Measurements from ENCODE around the gene LDLRAD2. TPM values are rescaled to one million over a fixed set of nuclear protein-coding genes. Genes with fewer than 3 reads are reported as not detected.

The LDLRAD2 gene
- total and polyA plus RNA-seq, 9 of the 15 experiments (the other 6 are each of a cell fraction or from before 2014, with no cell fraction given): 0.45 to 0.48 TPM; not detected in 7

DNA sequence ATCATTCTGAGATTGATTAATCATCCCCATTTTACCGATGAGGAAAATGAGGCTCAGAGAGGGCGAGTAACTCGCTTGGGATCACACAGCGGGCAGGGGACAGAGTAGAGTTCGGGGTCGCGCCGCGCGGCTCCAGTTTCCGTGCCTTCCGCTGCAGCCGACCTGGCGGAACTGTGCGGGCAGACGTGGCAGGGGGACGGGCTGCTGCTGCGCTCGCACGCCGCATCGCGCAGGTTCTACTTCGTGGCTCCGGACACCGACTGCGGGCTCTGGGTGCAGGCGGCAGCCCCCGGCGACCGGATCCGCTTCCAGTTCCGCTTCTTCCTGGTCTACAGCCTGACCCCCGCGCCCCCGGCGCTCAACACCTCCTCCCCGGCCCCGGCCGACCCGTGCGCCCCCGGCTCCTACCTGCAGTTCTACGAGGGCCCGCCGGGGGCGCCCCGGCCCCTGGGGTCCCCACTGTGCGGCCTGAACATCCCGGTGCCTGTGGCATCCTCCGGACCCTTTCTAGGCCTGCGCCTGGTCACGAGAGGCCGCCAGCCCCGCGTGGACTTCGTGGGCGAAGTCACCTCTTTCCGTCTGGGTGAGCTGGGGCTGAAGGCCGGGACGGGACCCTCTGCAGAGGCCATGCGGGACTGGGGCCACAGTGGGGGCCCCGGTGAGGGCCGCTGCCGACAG is 2.3 kb downstream of the LDLRAD2 start (continued):
- TF ChIP-seq CBFA2T3 (IDR thresholded peaks at IDR 0.05) (no peak), BCOR (IDR thresholded peaks at IDR 0.05) (0 out of 2 replicates have a peak, but pooled peaks have one; percentile 44), NBN (IDR thresholded peaks at IDR 0.05; ENCODE audit: low read depth) (no peak), PCBP1 (IDR thresholded peaks at IDR 0.05; ENCODE audit: low read depth, low read length, poor library complexity, severe bottlenecking) (peak; percentile 57)
- TF ChIP-seq, protein P1, sequence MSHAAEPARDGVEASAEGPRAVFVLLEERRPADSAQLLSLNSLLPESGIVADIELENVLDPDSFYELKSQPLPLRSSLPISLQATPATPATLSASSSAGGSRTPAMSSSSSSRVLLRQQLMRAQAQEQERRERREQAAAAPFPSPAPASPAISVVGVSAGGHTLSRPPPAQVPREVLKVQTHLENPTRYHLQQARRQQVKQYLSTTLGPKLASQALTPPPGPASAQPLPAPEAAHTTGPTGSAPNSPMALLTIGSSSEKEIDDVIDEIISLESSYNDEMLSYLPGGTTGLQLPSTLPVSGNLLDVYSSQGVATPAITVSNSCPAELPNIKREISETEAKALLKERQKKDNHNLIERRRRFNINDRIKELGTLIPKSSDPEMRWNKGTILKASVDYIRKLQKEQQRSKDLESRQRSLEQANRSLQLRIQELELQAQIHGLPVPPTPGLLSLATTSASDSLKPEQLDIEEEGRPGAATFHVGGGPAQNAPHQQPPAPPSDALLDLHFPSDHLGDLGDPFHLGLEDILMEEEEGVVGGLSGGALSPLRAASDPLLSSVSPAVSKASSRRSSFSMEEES (CRISPR knock-in tag; IDR thresholded peaks at IDR 0.05): no peak

DNA sequence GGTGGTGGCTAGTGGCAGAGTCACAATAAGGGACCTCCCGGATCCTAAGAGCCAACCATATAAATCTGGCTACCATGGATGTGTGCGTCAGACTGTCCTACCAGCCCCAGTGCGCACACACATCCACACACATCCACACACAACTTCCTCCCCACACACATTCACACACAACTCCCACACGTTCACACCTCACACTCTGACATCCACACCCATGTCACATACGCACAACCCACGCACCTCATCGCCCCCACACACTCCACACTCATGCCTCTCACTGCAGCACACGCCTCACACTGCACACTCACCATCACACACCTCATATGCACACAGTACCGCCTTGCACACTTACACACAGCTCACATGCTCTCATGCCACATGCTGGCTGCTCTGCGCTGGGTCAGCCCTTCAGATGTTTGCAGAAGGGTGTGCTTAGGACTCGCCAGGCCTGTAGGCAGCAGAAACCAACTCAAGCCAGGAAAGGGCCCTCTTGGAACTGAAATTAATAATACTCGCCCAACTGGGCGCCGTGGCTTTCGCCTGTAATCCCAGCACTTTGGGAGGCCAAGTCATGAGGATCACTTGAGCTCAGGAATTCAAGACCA is 3.0 kb downstream of the LDLRAD2 start:
- Histone ChIP-seq H3K79me2 (ENCODE audit: control insufficient read depth, insufficient read depth, low read length) (no peaks in the 10 kb centered on the region), H3K9me3 (replicated peaks; ENCODE audit: control insufficient read depth, insufficient read depth, low read depth, low read length) (no peaks in the 10 kb centered on the region), H3K9ac (ENCODE audit: insufficient read depth in 1 of 2, low read depth in 2 of 2, low read length in 2 of 2) (peak overlapping the region in 1 of 2 experiments; percentile 38; a peak in 2 of 4 replicates), H3K27me3 (ENCODE audit: control insufficient read depth in 2 of 2, insufficient read depth in 2 of 2, low read length in 2 of 2) (no peaks in the 10 kb centered on the region), H3K27ac (ENCODE audit: extremely low read depth, low read depth, low read length) (no peak overlapping the region; the same call in 2 of the 3 replicates), H2AFZ (ENCODE audit: low read depth, low read length) (no peak overlapping the region), H3K9me1 (ENCODE audit: control insufficient read depth, insufficient read depth, low read length) (no peaks in the 10 kb centered on the region), H3K4me2 (ENCODE audit: insufficient read depth, low read length) (no peak overlapping the region), H3K4me1 (replicated peaks in 1 of 2; ENCODE audit: control insufficient read depth in 2 of 2, insufficient read depth in 2 of 2, low read length in 2 of 2) (peaks cover 5 to 18% of the 10 kb centered on the region in 2 experiments), H3K36me3 (ENCODE audit: control insufficient read depth, insufficient read depth, low read length) (no peaks in the 10 kb centered on the region), H4K20me1 (replicated peaks; ENCODE audit: control insufficient read depth, insufficient read depth, low read length) (no peaks in the 10 kb centered on the region), H3K4me3 (no peak overlapping the region)
- intact Hi-C loops (cut with micrococcal nuclease): no loop called here
- DNase-seq (ENCODE audit: extremely low read depth in 1 of 4, low spot score in 3 of 4) (no peak), ATAC-seq (no peak), FAIRE-seq (no peak)
- ChIA-PET CTCF (ENCODE audit: low intra/inter-chr PET ratio) (no interaction called here), POLR2A (no interaction called here)
- in situ Hi-C loops (cut with MboI): no loop called here
- BruUV-seq (replicated peaks): no TSS peak
- WGBS (ENCODE audit: insufficient coverage, low coverage, missing lambda C conversion rate): 86% methylated on average over 15 of the region's 15 CpGs
- TF ChIP-seq EGR1 (conservative IDR thresholded peaks at IDR 0.05): peak; percentile 53
- TF ChIP-seq, protein P2, sequence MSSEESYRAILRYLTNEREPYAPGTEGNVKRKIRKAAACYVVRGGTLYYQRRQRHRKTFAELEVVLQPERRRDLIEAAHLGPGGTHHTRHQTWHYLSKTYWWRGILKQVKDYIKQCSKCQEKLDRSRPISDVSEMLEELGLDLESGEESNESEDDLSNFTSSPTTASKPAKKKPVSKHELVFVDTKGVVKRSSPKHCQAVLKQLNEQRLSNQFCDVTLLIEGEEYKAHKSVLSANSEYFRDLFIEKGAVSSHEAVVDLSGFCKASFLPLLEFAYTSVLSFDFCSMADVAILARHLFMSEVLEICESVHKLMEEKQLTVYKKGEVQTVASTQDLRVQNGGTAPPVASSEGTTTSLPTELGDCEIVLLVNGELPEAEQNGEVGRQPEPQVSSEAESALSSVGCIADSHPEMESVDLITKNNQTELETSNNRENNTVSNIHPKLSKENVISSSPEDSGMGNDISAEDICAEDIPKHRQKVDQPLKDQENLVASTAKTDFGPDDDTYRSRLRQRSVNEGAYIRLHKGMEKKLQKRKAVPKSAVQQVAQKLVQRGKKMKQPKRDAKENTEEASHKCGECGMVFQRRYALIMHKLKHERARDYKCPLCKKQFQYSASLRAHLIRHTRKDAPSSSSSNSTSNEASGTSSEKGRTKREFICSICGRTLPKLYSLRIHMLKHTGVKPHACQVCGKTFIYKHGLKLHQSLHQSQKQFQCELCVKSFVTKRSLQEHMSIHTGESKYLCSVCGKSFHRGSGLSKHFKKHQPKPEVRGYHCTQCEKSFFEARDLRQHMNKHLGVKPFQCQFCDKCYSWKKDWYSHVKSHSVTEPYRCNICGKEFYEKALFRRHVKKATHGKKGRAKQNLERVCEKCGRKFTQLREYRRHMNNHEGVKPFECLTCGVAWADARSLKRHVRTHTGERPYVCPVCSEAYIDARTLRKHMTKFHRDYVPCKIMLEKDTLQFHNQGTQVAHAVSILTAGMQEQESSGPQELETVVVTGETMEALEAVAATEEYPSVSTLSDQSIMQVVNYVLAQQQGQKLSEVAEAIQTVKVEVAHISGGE (CRISPR knock-in tag; IDR thresholded peaks at IDR 0.05): no peak
- TF ChIP-seq, protein P3, sequence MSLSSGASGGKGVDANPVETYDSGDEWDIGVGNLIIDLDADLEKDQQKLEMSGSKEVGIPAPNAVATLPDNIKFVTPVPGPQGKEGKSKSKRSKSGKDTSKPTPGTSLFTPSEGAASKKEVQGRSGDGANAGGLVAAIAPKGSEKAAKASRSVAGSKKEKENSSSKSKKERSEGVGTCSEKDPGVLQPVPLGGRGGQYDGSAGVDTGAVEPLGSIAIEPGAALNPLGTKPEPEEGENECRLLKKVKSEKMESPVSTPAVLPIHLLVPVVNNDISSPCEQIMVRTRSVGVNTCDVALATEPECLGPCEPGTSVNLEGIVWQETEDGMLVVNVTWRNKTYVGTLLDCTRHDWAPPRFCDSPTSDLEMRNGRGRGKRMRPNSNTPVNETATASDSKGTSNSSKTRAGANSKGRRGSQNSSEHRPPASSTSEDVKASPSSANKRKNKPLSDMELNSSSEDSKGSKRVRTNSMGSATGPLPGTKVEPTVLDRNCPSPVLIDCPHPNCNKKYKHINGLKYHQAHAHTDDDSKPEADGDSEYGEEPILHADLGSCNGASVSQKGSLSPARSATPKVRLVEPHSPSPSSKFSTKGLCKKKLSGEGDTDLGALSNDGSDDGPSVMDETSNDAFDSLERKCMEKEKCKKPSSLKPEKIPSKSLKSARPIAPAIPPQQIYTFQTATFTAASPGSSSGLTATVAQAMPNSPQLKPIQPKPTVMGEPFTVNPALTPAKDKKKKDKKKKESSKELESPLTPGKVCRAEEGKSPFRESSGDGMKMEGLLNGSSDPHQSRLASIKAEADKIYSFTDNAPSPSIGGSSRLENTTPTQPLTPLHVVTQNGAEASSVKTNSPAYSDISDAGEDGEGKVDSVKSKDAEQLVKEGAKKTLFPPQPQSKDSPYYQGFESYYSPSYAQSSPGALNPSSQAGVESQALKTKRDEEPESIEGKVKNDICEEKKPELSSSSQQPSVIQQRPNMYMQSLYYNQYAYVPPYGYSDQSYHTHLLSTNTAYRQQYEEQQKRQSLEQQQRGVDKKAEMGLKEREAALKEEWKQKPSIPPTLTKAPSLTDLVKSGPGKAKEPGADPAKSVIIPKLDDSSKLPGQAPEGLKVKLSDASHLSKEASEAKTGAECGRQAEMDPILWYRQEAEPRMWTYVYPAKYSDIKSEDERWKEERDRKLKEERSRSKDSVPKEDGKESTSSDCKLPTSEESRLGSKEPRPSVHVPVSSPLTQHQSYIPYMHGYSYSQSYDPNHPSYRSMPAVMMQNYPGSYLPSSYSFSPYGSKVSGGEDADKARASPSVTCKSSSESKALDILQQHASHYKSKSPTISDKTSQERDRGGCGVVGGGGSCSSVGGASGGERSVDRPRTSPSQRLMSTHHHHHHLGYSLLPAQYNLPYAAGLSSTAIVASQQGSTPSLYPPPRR (CRISPR knock-in tag; IDR thresholded peaks at IDR 0.05; ENCODE audit: borderline replicate concordance): 0 out of 2 replicates have a peak, but pooled peaks have one; percentile 42

All from K562 (cell line).